Mammary epithelial cell (primary cell): ENCODE results near the gene POLRMT.

Experiments
- EZH2 ChIP-seq: IDR thresholded peaks from 2 replicates; pipeline ENCODE4 v1.6.1; 2012; ENCODE audit warnings: low read length, inconsistent platforms, borderline replicate concordance
- TF ChIP-seq, protein P1 (sequence below), 2 donors: IDR thresholded peaks in 1 of 2; conservative IDR thresholded peaks in 1 of 2; 2 replicates each; pipeline ENCODE4 v1.5.1; 2011 to 2012; ENCODE audit warnings: inconsistent platforms in 2 of 2, low read length in 2 of 2, mild to moderate bottlenecking in 2 of 2, control low read depth in 1 of 2, low read depth in 1 of 2; ENCODE audit not compliant: insufficient read depth in 1 of 2; ENCODE audit errors: extremely low read depth in 1 of 2

DNA sequence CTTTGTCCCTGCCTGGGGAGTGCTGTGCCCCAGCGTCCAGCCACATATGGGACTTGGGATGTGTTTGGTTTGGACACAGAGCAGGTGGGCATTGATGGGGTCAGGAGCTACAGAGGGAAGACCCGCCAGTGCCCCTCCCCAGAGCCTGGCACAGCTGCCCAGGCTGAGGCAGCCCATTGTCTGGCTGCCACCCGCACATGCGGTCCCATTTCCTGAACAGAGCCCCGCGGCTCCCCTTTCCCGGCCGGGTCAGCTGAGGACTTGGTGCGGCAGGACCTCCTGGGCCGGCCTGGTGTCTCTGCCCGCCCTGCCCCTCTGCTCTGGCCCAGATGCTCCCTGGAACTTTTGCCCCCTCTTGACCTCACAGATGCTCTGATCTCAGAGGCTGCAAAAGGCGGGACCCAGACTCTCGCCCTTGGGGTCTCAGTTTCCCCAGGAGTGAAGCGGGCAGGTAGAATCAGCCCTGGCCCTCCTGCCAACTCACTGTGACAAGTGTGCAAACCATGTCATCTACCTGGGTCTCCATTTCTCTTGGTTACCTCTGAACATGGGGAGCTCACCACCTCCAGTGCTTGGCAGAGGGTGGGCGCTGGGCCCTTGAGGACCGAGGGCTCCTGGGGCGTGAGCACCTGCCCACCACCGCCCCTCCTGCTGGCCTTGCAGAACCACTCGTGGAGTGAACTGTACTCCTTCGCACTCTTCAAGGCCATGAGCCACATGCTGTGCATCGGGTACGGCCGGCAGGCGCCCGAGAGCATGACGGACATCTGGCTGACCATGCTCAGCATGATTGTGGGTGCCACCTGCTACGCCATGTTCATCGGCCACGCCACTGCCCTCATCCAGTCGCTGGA, 25.8 kb downstream of the POLRMT start:
- TF ChIP-seq, protein P1, sequence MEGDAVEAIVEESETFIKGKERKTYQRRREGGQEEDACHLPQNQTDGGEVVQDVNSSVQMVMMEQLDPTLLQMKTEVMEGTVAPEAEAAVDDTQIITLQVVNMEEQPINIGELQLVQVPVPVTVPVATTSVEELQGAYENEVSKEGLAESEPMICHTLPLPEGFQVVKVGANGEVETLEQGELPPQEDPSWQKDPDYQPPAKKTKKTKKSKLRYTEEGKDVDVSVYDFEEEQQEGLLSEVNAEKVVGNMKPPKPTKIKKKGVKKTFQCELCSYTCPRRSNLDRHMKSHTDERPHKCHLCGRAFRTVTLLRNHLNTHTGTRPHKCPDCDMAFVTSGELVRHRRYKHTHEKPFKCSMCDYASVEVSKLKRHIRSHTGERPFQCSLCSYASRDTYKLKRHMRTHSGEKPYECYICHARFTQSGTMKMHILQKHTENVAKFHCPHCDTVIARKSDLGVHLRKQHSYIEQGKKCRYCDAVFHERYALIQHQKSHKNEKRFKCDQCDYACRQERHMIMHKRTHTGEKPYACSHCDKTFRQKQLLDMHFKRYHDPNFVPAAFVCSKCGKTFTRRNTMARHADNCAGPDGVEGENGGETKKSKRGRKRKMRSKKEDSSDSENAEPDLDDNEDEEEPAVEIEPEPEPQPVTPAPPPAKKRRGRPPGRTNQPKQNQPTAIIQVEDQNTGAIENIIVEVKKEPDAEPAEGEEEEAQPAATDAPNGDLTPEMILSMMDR (conservative IDR thresholded peaks at IDR 0.05 in 1 of 2, IDR thresholded peaks at IDR 0.05 in 1 of 2; ENCODE audit: extremely low read depth in 1 of 2, insufficient read depth in 1 of 2, low read depth in 1 of 2, low read length in 2 of 2) = no peak
- no peak for TF ChIP-seq EZH2
